Measurements from ENCODE around the gene SPEN.
"Not testable (repeated sequence)": the region's sequence is repeated elsewhere in the genome, so short reads cannot be mapped to it uniquely, and the experiment has no call there.

Gene SPEN

DNA sequence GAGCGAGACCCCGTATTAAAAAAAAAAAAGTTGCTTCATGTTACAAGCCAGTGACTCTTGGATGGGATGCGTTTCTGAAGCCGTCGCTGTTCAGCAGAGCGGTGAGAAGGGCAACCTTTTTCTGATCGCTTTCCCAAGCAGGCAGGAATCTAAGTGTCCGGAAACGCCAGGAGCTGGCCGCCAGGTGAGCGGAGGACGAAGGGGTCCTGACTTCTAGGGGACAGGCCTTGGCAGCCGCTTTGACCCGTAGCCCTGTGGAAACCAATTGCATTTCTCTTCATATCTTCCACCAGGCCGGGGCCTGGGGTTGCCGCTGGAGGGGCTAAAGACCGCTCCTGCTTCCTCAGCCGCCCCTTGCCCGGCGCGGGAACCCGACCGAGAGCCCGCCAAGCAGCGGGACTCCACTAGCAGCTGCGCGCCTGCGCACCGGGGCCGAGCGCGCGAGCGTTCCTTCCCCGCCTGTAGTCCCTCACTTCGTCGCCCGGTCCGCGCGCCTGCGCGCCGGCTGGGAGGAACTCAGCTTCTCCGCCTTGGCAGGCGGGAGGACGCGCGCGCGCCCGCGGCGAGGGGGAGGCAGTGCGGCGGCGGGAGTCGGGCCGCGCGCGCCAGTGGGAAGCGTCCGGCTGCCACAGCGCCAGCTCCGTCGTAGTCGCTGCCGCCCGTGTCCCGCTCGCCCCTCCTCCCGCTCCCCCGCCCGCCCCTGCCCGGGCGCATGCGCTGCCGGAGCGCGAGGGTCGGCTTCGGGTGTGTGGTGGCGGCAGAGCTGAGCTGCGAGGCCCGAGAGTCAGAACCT, at the start of gene SPEN:
Gene SPEN (plus strand): TSS at position 608 of the 793 bp plus-strand sequence. CDS start 361 bp downstream, outside the sequence.
- peak; percentile 76 to 80 for DNase-seq

GRCh38 chr1:15799004-15799867, 48.3 kb upstream of the SPEN start:
- no peak for DNase-seq

GRCh38 chr1:15799928-15800835, 47.3 kb upstream of the SPEN start:
- DNase-seq = no peak

GRCh38 chr1:15802234-15802965, 45.1 kb upstream of the SPEN start:
- peak in 1 of 2 experiments; percentile 6 for DNase-seq

DNA sequence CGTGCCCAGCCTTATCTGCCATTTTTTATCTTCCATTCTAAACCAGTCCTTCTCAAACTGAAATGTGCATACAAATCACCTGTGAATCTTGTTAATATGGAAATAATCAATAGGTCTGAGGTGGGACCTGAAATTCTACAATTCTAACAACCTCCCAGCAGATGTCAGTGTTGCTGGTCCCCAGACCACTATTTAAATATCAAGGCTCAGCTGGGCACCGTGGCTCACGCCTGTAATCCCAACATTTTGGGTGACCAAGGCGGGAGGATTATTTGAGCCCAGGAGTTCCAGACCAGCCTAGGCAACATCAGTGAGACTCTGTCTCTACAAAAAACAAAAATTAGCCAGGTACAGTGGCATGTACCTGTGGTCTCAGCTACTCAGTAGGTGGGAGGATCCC, 44.1 kb upstream of the SPEN start:
- peak; percentile 5 to 10 for DNase-seq

GRCh38 chr1:15804060-15804459, 43.4 kb upstream of the SPEN start:
- no peak for DNase-seq

DNA sequence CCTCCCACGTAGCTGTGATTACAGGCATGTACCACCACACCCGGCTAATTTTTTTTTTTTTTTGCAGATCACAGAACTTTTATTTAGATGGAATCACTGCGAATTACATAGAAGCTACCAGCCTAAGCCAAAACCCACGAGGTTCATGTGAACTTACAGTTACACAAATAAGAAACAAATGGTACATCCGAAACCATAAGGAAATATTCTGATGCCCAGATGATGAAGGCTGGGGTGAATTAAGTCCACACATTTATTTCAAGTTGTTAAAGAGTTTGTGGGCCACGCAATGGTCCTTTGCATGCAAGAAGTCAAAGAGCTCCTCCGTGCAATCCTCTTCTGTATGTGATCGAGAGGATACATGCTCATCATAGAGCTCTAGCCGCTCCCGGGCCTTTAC, 40.4 kb upstream of the SPEN start:
- no peak for DNase-seq

DNA sequence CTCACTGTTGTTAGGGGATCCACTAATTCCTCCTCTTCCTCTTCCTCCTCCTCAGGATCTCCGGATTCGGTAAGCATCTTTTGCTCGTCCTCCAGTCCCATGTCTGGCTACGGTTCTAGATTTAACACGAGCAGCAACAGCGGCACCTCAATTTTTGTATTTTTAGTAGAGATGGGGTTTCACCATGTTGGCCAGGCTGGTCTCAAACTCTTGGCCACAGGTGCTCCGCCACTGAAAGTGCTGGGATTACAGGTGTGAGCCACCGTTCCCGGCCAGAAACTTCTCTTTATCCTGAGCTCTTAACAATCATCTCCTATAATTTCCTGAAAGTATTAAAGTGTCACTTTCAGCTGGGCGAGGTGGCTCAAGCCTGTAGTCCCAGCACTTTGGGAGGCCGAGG, 40.0 kb upstream of the SPEN start, which contains the start of gene UQCRHL:
Gene UQCRHL (minus strand): TSS at position 101 of the 400 bp plus-strand sequence. CDS start 0 bp downstream, at position 101.
- DNase-seq = not testable (repeated sequence)

DNA sequence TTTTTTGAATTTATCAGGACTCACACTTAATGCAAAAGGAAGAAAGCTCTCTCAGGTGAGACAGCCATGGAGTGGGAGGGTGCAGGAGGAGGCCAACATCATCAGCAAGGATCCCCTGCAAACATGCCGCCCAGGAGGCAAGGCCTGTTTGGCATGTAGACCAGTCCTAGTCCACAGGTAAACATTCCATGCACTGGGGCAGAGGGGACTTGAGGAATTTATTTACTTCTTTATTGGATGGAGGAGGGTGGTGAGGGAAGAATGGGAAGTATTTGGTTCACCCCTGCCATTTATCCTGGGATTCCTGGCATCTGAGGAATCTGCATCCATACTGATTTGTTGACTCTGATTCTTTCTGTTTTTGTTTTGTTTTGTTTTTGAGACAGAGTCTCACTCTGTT, 38.6 kb upstream of the SPEN start:
- no peak for DNase-seq

DNA sequence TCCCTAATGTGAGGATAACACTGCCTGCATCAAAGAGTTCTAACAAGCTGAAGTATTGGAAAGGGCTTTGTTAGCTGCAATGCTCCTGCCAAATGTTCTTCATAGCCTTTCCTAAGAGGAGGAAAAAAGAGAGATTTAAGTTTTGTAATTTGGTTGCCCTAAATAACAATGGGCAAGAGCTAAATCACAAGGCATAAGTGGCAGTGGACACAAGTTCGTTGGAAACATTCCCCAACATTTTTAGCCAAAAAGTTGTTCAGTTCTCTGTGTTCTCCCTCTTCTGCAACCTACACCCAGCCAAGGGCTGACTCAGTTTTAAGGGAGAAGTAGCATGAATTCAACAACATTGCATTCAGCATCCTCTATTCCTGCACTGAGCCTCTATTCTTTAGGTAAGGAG, 37.4 kb upstream of the SPEN start:
- no peak for DNase-seq

GRCh38 chr1:15816674-15817073, 30.8 kb upstream of the SPEN start:
- DNase-seq = no peak

DNA sequence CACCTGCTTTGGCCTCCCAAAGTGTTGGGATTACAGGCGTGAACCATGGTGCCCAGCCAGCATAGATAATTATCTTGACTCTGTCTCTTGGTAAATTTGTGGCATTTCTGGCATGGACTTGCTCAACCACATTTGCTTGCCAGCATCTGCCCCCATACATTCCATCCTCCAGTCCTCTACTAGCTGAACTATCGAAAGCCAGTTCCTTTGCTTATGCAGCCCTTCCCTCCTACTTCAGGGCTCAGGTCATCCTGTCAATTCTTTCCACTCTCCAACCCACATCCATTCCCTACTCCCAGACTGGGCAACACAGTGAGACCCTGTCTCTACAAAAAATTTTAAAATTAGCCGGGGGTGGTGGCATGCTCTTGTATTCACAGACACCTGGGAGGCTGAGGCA, 27.0 kb upstream of the SPEN start:
- no peak for DNase-seq

DNA sequence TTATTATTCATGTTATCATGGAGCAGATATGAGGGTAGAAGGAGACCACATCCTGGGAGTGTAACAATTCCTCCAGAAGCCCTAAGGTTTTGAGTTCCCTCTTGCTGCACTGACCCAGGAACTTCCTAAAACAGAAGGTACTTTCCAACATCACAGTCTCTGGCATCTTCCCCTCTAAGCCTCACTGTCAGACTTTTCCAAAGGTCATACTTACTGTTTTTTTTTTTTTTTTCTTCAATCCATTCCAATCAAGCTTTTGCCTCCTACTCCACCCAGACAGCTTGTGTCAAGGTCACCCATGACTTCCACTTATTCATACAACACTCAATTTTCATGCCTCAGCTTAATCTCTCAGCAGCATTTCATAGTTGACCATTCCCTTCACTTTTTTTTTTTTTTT, 21.7 kb upstream of the SPEN start:
- no peak for DNase-seq

DNA sequence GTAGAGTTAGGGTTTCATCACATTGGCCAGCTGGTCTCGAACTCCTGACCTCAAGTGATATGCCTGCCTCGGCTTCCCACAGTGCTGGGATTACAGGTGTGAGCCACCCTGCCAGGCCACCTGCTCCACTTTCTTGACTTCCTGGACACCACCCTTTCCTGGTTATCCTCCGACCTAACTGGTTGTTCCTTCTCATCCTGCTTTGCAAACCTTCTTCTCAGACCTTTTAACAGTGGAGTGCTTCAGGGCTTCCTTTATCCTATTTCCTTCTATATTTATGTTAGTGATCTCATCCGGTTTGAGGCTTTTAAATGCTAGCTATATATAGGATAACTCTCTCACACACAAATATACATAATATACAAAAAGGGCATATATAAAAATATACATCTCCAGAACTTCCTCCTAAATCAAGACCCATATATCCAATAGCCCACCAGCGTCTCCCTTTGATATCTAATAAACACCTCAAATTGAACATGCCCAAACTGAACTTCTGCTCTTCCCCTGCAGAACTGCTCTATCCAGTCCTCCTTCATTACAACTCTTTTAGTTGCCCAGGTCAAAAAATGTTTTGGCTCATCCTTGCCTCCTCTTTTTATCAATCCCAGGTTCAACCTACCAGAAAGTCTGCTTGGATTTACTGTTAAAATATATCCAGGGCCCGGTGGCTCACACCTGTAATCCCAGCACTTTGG, 20.5 kb upstream of the SPEN start:
- DNase-seq = no peak

DNA sequence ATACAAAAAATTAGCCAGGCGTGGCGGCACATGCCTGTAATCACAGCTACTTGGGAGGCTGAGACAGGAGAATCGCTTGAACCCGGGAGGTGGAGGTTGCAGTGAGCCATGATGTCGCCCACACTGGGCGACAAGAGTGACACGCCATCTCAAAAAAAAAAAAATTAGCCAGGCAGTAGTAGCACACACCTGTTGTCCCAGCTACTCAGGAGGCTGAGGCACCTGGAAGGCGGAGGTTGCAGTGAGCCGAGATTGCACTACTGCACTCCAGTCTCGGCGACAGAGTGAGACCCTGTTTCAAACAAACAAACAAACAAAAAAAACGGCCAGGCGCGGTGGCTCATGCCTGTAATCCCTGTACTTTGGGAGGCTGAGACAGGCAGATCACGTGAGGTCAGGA, 19.9 kb upstream of the SPEN start:
- DNase-seq = not testable (repeated sequence)

- DNase-seq = not testable (repeated sequence)
Measured at GRCh38 chr1:15828931-15829330, 18.6 kb upstream of the SPEN start.

DNA sequence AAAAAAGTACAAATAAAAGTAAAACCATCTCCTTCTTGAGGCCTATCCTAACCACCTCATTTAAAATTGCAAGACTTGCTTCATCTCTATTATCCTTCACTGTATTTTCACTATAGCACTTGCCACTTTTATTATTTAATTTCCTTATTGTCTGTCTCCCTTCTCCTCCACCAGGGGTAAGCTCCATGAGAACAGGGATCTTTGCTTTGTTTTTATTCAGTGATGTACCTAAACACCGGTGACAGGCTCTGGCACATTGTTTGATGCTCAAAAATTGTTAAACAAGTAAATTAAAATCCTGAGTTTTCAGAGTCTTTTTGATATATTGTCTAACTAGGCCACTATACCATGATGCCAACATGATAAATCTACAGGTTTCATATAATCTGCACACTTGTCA, 17.2 kb upstream of the SPEN start:
- DNase-seq = peak in 1 of 2 experiments; percentile 23

DNA sequence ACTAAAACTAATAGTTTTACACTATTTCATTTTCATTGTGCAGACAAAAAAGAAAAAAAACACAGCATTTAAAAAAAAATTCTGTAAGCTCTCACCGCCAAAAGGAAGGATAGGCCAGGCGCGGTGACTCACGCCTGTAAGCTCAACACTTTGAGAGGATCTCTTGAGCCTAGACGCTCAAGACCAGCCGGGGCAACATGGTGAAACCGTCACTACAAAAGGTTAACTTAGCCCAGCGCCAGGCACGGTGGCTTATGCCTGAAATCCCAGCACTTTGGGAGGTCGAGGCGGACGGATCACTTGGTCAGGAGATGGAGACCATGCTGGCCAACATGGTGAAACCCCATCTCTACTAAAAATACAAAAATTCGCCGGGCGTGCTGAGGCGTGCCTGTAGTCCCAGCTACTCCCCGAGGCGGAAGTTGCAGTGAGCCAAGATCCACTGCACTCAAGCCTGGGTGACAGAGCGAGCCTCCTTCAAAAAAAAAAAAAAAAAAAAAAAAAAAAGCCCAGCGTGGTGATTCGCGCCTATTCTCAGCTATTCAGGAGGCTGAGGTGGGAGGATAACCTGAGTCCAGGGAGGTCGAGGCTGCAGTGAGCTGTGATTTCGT, 14.3 kb upstream of the SPEN start:
- peak; percentile 64 to 67 for DNase-seq

DNA sequence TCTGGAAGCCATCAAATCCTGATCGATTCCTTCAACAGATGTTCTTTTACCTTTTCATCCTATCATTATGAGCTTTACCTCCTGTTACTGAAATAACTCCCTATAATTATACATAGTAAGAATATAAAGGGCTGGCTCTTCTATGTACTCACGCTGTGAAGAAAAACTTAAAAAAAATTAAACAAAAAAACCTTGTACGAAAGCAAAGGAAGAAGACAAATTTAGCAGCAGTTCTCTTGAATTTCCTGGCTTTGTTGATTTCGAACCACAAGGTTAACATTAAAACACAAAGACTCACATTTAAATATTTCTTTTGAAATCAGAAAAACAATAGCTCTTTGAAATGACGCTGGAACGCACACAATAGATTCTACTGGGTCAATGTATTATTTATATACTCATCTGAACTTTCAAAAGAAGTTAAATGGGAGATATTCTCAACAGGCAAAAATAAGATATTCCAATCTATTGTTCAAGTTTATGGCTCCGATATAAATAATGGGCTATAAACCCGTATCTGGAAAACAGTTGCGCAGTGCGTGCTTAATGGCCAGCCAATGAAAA, 13.6 kb upstream of the SPEN start:
- no peak for DNase-seq

DNA sequence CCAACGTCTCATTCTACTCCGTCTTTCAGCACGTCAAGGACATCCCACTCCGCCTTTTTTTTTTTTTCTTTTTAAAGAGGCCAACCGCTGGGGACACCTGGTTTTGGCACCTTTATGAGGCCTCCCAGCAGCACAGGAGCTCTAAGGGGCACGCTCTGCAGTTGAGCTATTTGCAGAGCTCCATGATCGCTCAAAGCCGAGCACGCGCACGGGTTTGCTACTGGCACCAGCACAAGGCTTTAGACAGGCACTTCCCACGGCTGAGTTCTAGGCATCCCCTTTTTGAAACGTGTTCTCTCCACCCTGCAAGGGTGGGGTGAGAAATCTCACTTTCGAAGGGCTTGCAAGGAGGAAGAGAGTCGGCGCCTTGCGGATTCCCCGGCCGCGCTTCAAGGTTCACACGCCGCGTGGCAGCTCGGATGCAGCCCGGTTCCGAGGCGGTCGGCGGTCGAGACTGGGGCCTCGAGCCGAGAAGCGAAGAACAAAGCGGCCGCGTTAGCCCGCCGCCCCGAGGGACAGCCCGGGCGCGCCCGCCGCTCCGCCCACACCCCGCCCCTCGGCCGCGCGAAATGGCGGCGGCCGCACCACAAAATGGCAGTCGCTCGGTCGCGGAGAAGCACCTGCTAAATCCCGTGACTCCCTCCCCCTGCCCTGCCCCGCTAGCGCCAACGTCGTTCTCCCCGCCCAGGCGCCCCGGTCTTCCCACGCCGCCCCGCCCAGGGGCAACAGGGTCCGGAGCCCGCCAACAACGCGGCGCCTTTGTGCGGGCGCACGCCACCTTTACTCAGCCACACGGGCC, 12.9 kb upstream of the SPEN start:
- peak; percentile 57 to 70 for DNase-seq

Data from AML-193 (cell line).